ENCODE results near the gene CSF2. TPM values are rescaled to one million over a fixed set of nuclear protein-coding genes. Genes with fewer than 3 reads are reported as not detected.

Gene CSF2
- total RNA-seq, 4 donors from 2014 or later: not detected

DNA sequence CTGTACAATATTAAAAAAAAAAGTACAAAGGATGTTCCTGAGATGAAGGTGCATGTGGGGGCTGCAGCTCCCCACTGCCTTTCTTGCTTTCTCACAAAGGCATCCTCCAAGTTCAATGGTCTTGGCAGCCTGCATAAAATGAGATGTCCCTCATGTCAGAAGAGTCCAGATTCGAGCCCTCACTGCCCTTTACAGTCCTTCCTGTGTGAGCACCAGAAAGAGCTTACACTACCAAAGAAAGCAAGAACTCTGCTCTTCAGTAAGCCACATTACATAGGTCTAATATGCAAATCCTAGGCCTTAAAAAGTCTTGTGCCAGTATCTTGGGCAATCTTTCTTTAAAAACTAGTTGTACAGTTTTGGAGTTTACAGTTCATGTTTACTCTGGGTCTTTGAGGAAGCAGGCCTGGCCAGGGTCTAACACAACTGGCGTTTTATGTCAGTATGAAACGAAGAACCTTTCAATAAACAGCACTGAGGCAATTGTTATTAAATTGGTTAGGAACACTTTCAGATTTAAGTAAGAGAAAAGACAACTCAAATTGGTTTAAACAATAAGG, 36.0 kb downstream of the CSF2 start:
- no peak for DNase-seq
- Histone ChIP-seq H3K36me3 (no peaks in the 10 kb centered on the region), H3K4me1 (no peaks in the 10 kb centered on the region), H3K4me3 (no peak overlapping the region), H3K27me3 (no peaks in the 10 kb centered on the region), H3K27ac (no peak overlapping the region), H3K9me3 (no peaks in the 10 kb centered on the region)
- TF ChIP-seq, protein P1, sequence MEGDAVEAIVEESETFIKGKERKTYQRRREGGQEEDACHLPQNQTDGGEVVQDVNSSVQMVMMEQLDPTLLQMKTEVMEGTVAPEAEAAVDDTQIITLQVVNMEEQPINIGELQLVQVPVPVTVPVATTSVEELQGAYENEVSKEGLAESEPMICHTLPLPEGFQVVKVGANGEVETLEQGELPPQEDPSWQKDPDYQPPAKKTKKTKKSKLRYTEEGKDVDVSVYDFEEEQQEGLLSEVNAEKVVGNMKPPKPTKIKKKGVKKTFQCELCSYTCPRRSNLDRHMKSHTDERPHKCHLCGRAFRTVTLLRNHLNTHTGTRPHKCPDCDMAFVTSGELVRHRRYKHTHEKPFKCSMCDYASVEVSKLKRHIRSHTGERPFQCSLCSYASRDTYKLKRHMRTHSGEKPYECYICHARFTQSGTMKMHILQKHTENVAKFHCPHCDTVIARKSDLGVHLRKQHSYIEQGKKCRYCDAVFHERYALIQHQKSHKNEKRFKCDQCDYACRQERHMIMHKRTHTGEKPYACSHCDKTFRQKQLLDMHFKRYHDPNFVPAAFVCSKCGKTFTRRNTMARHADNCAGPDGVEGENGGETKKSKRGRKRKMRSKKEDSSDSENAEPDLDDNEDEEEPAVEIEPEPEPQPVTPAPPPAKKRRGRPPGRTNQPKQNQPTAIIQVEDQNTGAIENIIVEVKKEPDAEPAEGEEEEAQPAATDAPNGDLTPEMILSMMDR (IDR thresholded peaks at IDR 0.05): no peak
- no peak for TF ChIP-seq POLR2A (IDR thresholded peaks at IDR 0.05)

DNA sequence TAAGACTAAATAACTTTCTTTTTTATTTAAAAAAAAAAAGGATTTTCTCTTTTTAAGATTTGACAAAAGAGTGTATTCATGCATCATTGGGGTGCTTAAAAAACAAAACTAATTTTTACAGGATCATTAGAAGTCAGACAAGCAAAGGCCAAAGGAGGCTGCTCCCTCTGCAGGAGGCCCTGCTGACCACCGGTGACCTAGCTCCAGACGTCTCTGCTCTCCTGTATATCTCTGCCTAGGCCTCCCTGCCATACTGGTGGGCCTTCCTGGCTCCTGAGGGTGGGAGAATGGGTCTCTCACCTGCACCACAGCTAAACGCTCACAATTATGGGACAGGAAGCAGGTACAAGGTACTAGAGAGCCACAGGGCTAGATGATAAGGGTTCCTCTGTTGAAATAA, 36.6 kb downstream of the CSF2 start:
- Histone ChIP-seq H3K4me3 (no peak overlapping the region), H3K27me3 (no peaks in the 10 kb centered on the region), H3K4me1 (no peaks in the 10 kb centered on the region), H3K27ac (peak overlapping the region in 1 of 4 donors; percentile 16), H3K9me3 (no peaks in the 10 kb centered on the region), H3K36me3 (no peaks in the 10 kb centered on the region)
- no peak for DNase-seq
- no peak for TF ChIP-seq POLR2A (IDR thresholded peaks at IDR 0.05)
- TF ChIP-seq, protein P1 (IDR thresholded peaks at IDR 0.05): no peak

DNA sequence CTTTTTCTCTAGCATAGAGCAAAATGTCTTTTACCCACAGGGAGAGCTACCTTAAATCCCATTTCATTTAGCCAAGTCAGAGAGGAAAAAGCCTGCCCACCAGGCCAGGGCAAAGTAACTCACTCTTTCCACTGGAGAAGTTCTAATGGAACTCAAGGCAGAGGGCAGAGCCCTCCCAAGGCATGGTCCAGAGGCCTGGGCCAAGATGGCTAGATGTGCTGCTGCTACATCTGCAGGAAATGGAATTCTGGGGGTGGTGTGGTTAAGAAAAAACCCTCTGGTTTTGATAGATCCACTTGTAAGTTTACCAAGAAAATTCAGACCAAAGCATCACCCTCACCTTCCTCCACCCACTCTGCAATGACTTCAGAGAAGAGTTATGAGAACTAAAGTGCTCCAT, 37.3 kb downstream of the CSF2 start:
- Histone ChIP-seq H3K27ac (peak overlapping the region in 1 of 4 donors; percentile 16), H3K27me3 (no peaks in the 10 kb centered on the region), H3K4me3 (no peak overlapping the region), H3K4me1 (no peaks in the 10 kb centered on the region), H3K36me3 (no peaks in the 10 kb centered on the region), H3K9me3 (no peaks in the 10 kb centered on the region)
- no peak for DNase-seq
- TF ChIP-seq, protein P1 (IDR thresholded peaks at IDR 0.05): no peak
- no peak for TF ChIP-seq POLR2A (IDR thresholded peaks at IDR 0.05)

DNA sequence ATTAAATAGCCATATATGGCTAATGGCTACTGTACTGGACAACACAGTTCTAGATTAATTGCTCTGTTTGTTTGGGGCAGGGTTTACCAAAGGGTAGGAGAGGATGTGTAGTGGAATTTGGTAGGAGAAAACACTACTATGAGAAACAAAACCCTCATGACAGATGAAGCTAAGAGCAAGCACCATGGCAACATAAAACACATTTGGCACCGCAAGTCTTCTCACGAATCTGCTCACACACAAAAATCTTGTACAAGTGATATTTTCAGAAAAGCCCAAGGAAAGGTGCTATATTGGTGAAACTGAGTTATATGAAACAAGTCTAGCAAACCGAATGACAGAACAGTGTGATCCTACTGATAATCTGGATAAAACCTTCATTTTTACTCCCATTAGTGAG, 38.5 kb downstream of the CSF2 start:
- H3K36me3 ChIP-seq: no peaks in the 10 kb centered on the region
- TF ChIP-seq POLR2A (IDR thresholded peaks at IDR 0.05): no peak
- TF ChIP-seq, protein P1 (IDR thresholded peaks at IDR 0.05): no peak
- H3K4me3 ChIP-seq: no peak overlapping the region
- no peaks in the 10 kb centered on the region for H3K27me3 ChIP-seq
- no peak overlapping the region for H3K27ac ChIP-seq
- H3K9me3 ChIP-seq: no peaks in the 10 kb centered on the region
- no peaks in the 10 kb centered on the region for H3K4me1 ChIP-seq
- no peak for DNase-seq

DNA sequence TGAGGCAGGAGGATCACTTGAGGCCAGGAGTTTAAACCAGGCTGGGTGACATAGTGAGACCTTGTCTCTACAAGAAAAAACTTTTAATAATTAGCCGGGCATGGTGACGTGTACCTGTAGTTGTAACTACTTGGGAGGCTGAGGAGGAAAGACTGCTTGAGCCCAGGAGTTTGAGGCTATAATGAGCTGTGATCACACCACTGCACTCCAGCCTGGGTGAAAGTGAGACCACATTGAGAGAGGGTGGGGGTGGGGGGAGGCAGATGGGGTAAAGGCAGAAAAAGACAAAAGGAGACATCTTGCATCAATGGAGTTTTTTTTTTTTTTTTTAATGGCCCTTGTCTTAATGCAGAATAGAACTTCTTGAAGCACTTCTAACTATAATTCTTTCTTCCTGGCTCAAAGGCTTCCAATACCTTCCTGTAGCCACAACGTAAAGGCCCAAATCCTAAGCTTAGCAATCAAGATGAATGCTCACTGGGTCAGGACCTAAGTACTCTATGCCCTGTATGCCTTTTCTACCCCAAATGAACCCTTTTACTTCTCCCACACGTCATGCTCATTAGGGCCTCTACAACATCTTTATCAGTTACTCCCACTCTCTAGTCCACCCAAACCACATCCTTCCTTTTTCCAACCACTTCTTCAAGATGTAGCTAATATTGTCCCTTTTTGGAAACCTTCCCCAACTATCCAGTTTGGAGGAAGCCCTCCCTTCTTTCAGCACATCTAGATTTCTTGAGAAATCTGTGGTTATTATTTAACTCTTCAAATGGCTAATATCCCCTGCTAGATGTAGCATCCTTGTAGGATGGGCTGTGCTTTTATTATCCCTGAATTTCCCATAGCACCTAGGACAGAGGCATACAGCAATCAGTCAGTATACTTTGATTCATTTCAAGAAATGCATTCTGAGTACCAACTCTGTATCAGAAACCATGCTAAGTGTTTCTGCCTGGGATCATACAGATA, 40.8 kb downstream of the CSF2 start:
- H3K9me3 ChIP-seq: no peaks in the 10 kb centered on the region
- TF ChIP-seq, protein P1 (IDR thresholded peaks at IDR 0.05): no peak
- no peak for TF ChIP-seq POLR2A (IDR thresholded peaks at IDR 0.05)
- no peak for DNase-seq

More for the DNA sequence above, 40.8 kb downstream of the CSF2 start:
- no peak overlapping the region for H3K27ac ChIP-seq
- H3K27me3 ChIP-seq: no peaks in the 10 kb centered on the region
- H3K4me3 ChIP-seq: no peak overlapping the region
- peaks cover 0 to 4% (median 0%) of the 10 kb centered on the region in 4 donors for H3K4me1 ChIP-seq
- H3K36me3 ChIP-seq: no peaks in the 10 kb centered on the region
